Measurements from ENCODE around the gene POU5F1.

The POU5F1 gene

GRCh38 chr6:31126396-31127175, 43.9 kb downstream of the POU5F1 start:
- intact Hi-C loops (cut with DNase I), result no loop called here
- DNase-seq, result no peak

- DNase-seq, result no peak
- intact Hi-C loops (cut with DNase I), result no loop called here
These were observed 44.7 kb downstream of the POU5F1 start for GRCh38 chr6:31125586-31126363.

DNA sequence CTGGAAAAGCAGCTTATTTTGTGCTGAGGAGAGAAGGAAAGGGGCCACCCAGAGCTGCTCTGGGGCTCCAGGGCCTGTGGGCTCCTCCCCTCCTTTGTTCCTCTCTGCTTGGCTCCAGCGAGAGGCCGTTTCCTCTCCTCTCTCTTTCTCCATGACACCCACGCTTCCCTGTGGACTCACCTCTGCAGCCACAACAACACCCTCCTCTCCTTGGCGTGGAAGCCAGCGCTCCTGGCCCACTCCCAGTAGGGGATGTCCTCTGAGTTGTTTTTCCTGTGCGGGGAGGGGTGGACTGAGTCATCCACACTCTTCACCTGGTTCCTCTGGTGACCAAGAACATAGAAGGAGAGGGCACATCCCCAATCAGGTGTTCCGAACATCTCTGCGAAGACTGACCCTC, 45.3 kb downstream of the POU5F1 start:
- DNase-seq, result no peak

DNA sequence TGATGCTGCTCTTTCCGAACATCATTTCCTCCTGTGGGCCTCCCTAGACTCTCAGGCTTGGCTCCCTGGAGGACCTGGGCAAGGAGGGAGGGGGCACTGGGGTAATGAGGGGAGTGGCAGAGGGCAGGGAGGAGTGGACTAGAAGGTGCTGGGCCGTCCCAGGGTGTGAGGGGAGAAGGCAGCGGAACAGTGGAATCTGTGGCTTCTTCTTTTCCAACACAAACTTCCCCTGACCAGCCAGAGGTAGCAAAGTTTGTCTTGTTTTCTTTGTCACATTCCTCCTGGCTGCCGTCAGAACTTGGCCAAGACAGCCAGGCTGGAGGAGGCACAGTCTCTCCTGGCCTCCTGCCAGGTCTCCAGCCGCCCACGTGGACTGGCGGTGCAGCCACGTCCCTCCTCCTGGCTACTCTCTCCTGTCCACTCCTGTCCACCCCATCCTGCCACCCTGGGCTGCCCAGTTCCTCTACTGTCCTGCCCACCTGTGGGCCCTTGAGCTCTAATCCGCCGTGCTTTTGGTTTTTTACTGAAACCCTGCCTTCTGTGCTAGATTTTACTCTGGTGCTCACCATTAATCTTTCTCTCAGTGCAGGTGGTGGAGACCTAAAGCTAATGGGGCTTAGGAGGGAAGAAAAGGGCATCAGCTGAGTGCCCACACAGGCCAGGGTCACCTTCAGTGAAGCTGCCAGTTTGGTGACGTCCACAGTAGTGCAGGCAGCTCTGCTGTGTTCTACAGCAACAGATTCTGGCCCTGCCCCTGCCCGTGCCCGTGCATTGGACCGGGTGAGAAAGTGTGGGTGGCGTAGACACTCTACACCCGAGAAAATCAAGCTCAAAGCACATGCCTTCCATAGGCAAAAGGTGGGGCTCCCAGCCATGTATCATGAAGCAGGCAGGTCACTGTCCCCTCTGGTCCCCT, 47.4 kb downstream of the POU5F1 start:
- peak in 33 of 42 donors; percentile 18 to 75 (median 42) for DNase-seq
- intact Hi-C loops (cut with DNase I), result no loop called here

More for the DNA sequence above, 45.3 kb downstream of the POU5F1 start:
- intact Hi-C loops (cut with DNase I), result no loop called here

DNA sequence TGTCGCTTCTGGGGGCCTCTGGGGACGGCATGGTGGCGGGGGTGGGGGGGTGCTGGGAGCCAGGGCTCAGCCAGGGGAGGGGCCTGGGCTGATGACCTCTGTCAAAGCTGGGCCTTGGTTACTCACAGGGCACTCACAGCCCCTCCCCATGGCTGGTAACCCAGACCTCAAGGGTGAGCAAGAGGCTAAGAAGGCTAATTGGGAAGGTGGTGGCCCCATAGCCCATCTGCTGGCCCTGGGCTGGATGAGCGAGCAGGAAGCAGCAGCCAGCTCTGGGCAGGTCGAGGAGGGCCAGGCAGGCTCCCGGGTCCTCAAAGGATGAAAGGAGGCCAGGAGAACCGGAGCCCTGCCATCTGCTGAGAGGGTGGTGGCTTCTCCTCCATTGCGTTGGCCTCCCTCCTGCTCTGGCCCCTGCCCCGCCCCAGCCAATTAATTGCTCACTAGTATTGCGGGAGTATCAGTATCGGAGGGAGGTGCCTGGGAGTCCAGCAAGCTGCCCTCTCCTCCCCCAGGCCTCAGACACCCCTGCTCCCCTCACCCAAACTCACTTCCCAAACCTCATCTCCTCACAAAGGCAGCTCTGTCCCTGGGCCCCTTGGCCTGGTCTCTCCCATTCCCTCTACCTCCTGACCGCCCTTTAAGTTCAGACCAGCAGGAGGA, 49.2 kb downstream of the POU5F1 start:
- intact Hi-C loops (cut with DNase I), result no loop called here
- DNase-seq, result no peak

DNA sequence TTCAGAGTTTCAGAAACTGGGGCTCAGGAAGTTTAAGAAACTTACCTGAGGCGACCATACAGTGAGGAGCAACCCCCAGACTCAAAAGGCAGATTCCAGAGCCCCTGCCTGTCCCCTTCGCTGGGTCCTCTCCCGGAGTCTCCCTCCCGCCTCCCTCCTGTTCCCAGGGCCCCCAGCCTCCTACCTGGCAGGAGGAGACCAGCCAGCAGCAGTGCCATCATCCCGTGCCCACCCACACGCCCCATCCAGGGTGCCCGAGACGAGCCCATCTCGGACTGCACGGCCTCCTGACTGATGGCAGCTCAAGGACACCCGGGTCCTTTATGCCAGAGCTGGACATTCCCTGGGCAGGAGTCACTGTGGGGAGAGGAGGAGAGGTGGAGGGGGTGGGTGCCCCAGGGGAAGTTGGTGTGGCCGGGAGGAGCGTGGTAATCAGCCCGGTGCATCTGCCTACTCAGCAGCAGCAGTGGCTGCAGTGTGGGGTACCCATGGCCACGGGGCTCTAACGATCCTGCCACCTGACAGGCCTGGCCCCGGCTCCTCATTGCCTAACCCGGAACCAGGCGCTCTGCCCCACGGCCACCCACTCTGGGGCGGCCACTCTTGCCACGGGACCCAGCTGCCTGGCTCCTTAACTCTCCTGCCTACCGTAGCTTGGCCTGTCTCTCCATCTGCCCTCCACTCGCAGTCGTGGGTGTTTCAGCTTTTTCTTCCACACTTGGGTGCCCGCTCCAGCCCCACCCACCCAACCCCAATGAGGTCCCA, 50.1 kb downstream of the POU5F1 start, which contains the start of gene CDSN:
TSS of gene CDSN (minus strand) at position 296 of the 765 bp plus-strand sequence. CDS start at position 269, 27 bp downstream.
- no peak for DNase-seq

GRCh38 chr6:31118178-31118577, 52.3 kb downstream of the POU5F1 start:
- intact Hi-C loops (cut with DNase I), result no loop called here
- DNase-seq, result no peak

More for the DNA sequence above, 50.1 kb downstream of the POU5F1 start, which contains the start of gene CDSN:
- intact Hi-C loops (cut with DNase I), result no loop called here

GRCh38 chr6:31116661-31117385, 53.7 kb downstream of the POU5F1 start:
- DNase-seq, result no peak
- intact Hi-C loops (cut with DNase I), result no loop called here

GRCh38 chr6:31115941-31116560, 54.4 kb downstream of the POU5F1 start:
- intact Hi-C loops (cut with DNase I), result no loop called here
- DNase-seq, result no peak

DNA sequence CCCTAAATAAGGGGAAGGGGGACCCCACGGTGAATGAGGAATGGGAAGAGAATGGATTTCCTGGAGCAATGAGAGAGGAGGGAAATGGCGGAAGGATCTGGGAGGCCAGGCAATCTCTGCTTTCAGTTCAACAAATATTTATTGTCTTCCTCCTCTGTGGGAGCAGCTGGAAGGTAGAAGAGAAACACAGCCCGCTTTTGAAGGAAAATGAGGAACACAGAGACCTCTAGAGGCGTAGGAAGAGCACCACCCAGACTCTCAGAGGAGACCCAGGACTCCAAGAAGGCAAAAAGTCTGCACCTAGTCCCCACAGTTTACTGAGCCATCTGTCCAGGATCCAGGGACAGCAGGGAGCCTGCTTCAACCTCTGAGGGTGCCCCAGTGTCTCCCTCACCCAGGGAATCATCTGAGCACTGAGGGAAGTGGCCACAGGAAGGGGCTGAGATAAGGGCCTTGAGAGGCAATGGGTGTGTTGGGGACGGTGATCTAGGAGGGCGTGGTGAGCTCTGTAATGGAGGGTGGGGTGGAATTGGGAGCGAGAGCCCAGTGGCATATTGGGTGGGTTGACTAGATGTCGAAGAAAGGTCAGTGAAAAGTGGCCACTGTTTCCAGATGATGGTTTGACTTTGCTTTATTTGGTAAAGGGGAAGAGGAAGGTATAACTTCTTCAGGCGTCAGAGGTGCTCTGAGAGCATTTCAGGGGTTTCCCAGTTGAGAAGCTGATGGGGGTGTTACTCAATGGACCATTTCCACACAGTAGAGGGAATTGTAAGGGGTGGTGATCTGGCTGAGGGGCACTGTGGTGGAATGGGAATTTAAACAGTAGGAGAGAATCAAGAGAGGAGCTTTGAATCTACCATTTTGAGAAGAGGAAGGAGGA, 55.3 kb downstream of the POU5F1 start:
- peak in 4 of 42 donors; percentile 20 to 36 (median 30) for DNase-seq
- intact Hi-C loops (cut with DNase I), result no loop called here

GRCh38 chr6:31114541-31114878, 56.0 kb downstream of the POU5F1 start, which contains the start of gene PSORS1C1:
TSS of gene PSORS1C1 (plus strand) at chr6:31114800. CDS start at chr6:31129633, 14,833 bp downstream.
- peak in 27 of 42 donors; percentile 7 to 73 (median 48) for DNase-seq

More at GRCh38 chr6:31114541-31114878, 56.0 kb downstream of the POU5F1 start, which contains the start of gene PSORS1C1:
- intact Hi-C loops (cut with DNase I), result no loop called here

Data from head of caudate nucleus (tissue), 42 donors.